ENCODE measurements around the gene WAS. TPM values are rescaled to one million over a fixed set of nuclear protein-coding genes. Genes with fewer than 3 reads are reported as not detected.

Gene WAS
- total RNA-seq, 4 donors from 2014 or later = 1.8 to 2.7 (median 2.5) TPM

DNA sequence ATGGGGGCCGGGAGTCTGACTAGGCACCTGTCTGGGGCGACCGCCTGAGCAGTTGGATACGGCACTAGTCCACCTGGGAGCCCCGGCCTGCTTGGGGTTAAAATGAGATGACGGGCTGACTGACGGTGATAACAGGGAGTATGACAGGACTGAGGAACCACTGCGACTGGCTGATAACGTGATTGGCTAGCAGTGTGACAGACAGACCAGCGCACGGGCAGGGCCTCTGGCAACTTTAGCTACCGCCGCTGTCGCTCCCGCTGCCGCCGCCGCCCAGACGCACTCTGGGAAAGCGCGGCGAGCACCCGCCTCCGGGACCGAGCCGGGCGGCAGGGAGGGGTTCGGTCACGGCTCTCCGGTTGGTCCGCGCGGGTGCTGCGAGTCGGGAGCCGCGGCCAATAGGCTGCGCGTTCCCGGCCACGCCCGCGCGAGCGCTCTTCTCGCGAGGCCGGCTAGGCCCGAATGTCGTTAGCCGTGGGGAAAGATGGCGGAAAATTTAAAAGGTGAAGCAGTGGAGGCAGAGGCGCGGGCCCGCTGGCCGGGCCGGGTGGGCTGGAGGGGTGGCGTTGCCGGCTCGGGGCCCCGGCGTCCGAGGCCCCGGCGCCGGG is 12.8 kb downstream of the WAS start, which contains the start of gene SUV39H1:
TSS of gene SUV39H1 (plus strand) at position 434 of the 608 bp plus-strand sequence. CDS start at position 485, 51 bp downstream.
- in situ Hi-C loops (cut with MboI; ENCODE audit: low sequenced_read_pairs in 4 of 4) (no loop called here), intact Hi-C loops (cut with DNase I; ENCODE audit: low total_unique reads) (loop anchor here (1.0 kb wide), 3 partner anchors 20 to 105 kb away; no protein-coding TSS in a partner anchor)
- peak within 1 kb of the TSS; percentile 60 to 66 (median 61) for H3K4me3 ChIP-seq

DNA sequence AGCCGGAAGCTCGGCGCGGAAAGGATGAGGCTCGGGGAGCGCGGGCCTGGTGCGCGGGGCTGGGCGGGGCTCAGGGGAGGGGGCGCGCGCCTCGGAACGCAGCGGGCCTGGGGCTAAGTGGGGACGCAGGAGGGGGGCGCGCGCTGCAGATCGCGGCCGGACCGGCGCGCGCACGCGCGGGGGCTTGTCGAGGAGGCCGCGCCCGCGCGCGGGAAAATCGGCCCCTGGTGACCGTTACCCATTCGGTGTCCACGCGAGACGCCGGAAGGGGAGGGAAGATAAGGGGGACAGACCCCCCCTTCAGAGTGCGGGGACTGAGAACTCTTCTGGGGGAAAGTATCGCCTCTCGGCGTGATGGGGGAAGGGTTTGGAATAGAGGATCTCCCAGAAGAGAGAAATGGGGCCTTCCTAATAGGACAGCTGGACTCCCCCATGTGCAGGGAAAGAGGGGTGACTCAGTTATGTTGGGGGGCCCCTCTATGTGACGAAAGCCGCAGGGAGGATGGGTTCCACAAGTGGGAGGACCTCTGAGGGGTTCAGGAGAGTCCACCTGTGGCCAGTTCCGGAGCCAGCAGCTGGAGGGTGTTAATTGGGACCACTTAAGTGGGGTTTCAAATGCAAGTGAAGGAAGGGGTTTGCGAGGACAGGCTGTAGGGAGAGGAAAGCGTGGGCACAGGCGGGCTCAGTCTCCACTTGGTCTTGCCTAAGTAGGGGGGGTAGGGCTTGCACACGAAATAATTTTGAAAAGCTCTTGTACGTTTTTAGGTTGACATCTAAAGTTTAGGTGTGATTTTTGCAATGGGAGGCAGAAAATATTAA is 13.5 kb downstream of the WAS start:
- Histone ChIP-seq H3K27me3 (no peaks in the 10 kb centered on the region), H3K9me3 (no peaks in the 10 kb centered on the region), H3K36me3 (peaks cover 0 to 6% of the 10 kb centered on the region in 2 donors), H3K27ac (peak overlapping the region; percentile 91 to 96 (median 95)), H3K4me3 (peak overlapping the region; percentile 28 to 66 (median 50)), H3K4me1 (no peaks in the 10 kb centered on the region)
- ATAC-seq (no peak), DNase-seq (no peak)
- intact Hi-C loops (cut with DNase I; ENCODE audit: low total_unique reads) (loop anchor here (1.0 kb wide), 3 partner anchors 21 to 104 kb away; no protein-coding TSS in a partner anchor), in situ Hi-C loops (cut with MboI; ENCODE audit: low sequenced_read_pairs in 4 of 4) (no loop called here)
- TF ChIP-seq, protein P1, sequence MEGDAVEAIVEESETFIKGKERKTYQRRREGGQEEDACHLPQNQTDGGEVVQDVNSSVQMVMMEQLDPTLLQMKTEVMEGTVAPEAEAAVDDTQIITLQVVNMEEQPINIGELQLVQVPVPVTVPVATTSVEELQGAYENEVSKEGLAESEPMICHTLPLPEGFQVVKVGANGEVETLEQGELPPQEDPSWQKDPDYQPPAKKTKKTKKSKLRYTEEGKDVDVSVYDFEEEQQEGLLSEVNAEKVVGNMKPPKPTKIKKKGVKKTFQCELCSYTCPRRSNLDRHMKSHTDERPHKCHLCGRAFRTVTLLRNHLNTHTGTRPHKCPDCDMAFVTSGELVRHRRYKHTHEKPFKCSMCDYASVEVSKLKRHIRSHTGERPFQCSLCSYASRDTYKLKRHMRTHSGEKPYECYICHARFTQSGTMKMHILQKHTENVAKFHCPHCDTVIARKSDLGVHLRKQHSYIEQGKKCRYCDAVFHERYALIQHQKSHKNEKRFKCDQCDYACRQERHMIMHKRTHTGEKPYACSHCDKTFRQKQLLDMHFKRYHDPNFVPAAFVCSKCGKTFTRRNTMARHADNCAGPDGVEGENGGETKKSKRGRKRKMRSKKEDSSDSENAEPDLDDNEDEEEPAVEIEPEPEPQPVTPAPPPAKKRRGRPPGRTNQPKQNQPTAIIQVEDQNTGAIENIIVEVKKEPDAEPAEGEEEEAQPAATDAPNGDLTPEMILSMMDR (IDR thresholded peaks at IDR 0.05 in 4 of 5, conservative IDR thresholded peaks at IDR 0.05 in 1 of 5) = no peak
- TF ChIP-seq POLR2A (IDR thresholded peaks at IDR 0.05) = no peak

More for the DNA sequence above, 12.8 kb downstream of the WAS start, which contains the start of gene SUV39H1:
- Histone ChIP-seq H3K36me3 (peaks cover 0 to 6% of the 10 kb centered on the region in 2 donors), H3K27me3 (no peaks in the 10 kb centered on the region), H3K9me3 (no peaks in the 10 kb centered on the region), H3K27ac (peak within 1 kb of the TSS; percentile 91 to 96 (median 95)), H3K4me1 (no peaks in the 10 kb centered on the region)
- TF ChIP-seq, protein P1 (IDR thresholded peaks at IDR 0.05 in 4 of 5, conservative IDR thresholded peaks at IDR 0.05 in 1 of 5) = no peak
- peak; percentile 79 to 86 for TF ChIP-seq POLR2A (IDR thresholded peaks at IDR 0.05)
- DNase-seq = peak; percentile 78 to 89
- peak; percentile 95 for ATAC-seq

DNA sequence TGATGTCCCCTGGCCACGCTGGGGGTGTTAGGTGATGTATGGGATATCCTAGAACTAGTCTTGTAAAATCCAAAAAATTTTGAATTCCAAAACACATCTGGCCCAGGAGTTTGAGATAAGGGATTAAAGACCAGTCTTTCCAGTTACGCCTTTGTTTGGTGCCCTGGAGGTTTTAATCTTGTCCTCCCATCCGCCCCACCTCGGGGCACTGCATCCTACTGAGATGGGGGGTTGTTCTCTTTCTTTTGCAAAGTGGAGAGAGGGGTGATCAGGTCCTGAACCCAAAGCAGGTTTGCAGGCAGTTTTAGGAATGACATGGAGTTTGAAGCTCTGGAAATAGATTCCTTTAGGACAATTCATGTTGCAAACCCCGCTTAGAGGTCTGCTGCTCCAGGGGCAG is 14.7 kb downstream of the WAS start:
- in situ Hi-C loops (cut with MboI; ENCODE audit: low sequenced_read_pairs in 4 of 4) (no loop called here), intact Hi-C loops (cut with DNase I; ENCODE audit: low total_unique reads) (no loop called here)
- TF ChIP-seq POLR2A (IDR thresholded peaks at IDR 0.05) = no peak
- TF ChIP-seq, protein P1 (IDR thresholded peaks at IDR 0.05 in 4 of 5, conservative IDR thresholded peaks at IDR 0.05 in 1 of 5) = no peak
- DNase-seq = no peak
- peaks cover 0 to 6% of the 10 kb centered on the region in 2 donors for H3K36me3 ChIP-seq
- no peak overlapping the region for H3K27ac ChIP-seq
- no peaks in the 10 kb centered on the region for H3K4me1 ChIP-seq
- ATAC-seq = no peak
- H3K27me3 ChIP-seq = no peaks in the 10 kb centered on the region
- no peak overlapping the region for H3K4me3 ChIP-seq
- no peaks in the 10 kb centered on the region for H3K9me3 ChIP-seq

DNA sequence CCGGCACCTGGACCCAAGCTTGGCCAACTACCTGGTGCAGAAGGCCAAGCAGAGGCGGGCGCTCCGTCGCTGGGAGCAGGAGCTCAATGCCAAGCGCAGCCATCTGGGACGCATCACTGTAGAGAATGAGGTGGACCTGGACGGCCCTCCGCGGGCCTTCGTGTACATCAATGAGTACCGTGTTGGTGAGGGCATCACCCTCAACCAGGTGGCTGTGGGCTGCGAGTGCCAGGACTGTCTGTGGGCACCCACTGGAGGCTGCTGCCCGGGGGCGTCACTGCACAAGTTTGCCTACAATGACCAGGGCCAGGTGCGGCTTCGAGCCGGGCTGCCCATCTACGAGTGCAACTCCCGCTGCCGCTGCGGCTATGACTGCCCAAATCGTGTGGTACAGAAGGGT is 16.6 kb downstream of the WAS start:
- intact Hi-C loops (cut with DNase I; ENCODE audit: low total_unique reads) = no loop called here
- DNase-seq = no peak
- in situ Hi-C loops (cut with MboI; ENCODE audit: low sequenced_read_pairs in 4 of 4) = loop anchor here in 1 of 4 donors (10.0 kb wide), 1 partner anchor 65 kb away; the partner anchor contains the start of gene GLOD5
- Histone ChIP-seq H3K4me3 (no peak overlapping the region), H3K27me3 (no peaks in the 10 kb centered on the region), H3K4me1 (no peaks in the 10 kb centered on the region), H3K27ac (no peak overlapping the region), H3K9me3 (no peaks in the 10 kb centered on the region), H3K36me3 (peaks cover 0 to 6% of the 10 kb centered on the region in 2 donors)
- no peak for ATAC-seq
- TF ChIP-seq POLR2A (IDR thresholded peaks at IDR 0.05) = no peak
- TF ChIP-seq, protein P1 (IDR thresholded peaks at IDR 0.05 in 4 of 5, conservative IDR thresholded peaks at IDR 0.05 in 1 of 5) = no peak
